Measurements from ENCODE around the gene GPHB5.
"Not testable (repeated sequence)": the region's sequence is repeated elsewhere in the genome, so short reads cannot be mapped to it uniquely, and the experiment has no call there.

GPHB5 gene

GRCh38 chr14:63318835-63319234, at the start of gene GPHB5:
GPHB5 (minus strand) TSS chr14:63318935; CDS start chr14:63317849, 1,086 bp downstream.
- DNase-seq, result no peak

GRCh38 chr14:63367742-63368364, 49.1 kb upstream of the GPHB5 start:
- DNase-seq, result no peak

GRCh38 chr14:63362389-63362819, 43.7 kb upstream of the GPHB5 start:
- no peak for DNase-seq

- DNase-seq, result peak in 1 of 2 donors; percentile 1
Observed at GRCh38 chr14:63361790-63362189, 43.1 kb upstream of the GPHB5 start.

GRCh38 chr14:63357841-63358240, 39.1 kb upstream of the GPHB5 start:
- no peak for DNase-seq

GRCh38 chr14:63345826-63346225, 27.1 kb upstream of the GPHB5 start:
- no peak for DNase-seq

GRCh38 chr14:63344336-63344735, 25.6 kb upstream of the GPHB5 start:
- DNase-seq, result no peak

- no peak for DNase-seq
Observed at GRCh38 chr14:63343878-63344277, 25.1 kb upstream of the GPHB5 start.

- DNase-seq, result no peak
Observed at GRCh38 chr14:63342371-63342770, 23.6 kb upstream of the GPHB5 start.

GRCh38 chr14:63328787-63329737, 10.3 kb upstream of the GPHB5 start:
- DNase-seq, result no peak

- no peak for DNase-seq
Observed at GRCh38 chr14:63326840-63327239, 8.1 kb upstream of the GPHB5 start.

- DNase-seq, result no peak
Observed at GRCh38 chr14:63322897-63323573, 4.3 kb upstream of the GPHB5 start.

GRCh38 chr14:63322472-63322871, 3.7 kb upstream of the GPHB5 start:
- no peak for DNase-seq

- DNase-seq, result no peak
Observed at GRCh38 chr14:63308723-63309317, 9.9 kb downstream of the GPHB5 start.

GRCh38 chr14:63304429-63304828, 14.3 kb downstream of the GPHB5 start:
- not testable (repeated sequence) for DNase-seq

GRCh38 chr14:63301891-63302534, 16.7 kb downstream of the GPHB5 start:
- no peak for DNase-seq

GRCh38 chr14:63300854-63301253, 17.9 kb downstream of the GPHB5 start:
- DNase-seq, result no peak

- DNase-seq, result no peak
Observed at GRCh38 chr14:63299351-63300110, 19.2 kb downstream of the GPHB5 start.

GRCh38 chr14:63297372-63298063, 21.2 kb downstream of the GPHB5 start:
- DNase-seq, result no peak

- no peak for DNase-seq
Observed at GRCh38 chr14:63296060-63296563, 22.6 kb downstream of the GPHB5 start.

GRCh38 chr14:63295231-63295685, 23.5 kb downstream of the GPHB5 start:
- DNase-seq, result no peak

All from bone marrow (tissue), 2 donors.